Measurements from ENCODE around the gene FAM163B. TPM values are rescaled to one million over a fixed set of nuclear protein-coding genes. Genes with fewer than 3 reads are reported as not detected.

FAM163B gene
- total and polyA plus RNA-seq, 2 experiments from 2014 or later: 0.60 to 1.3 TPM

GRCh38 chr9:133572821-133573361, 36.3 kb downstream of the FAM163B start (continued):
- no peak for TF ChIP-seq ZNF462 (CRISPR knock-in tag; IDR thresholded peaks at IDR 0.05)
- TF ChIP-seq ETS1 (IDR thresholded peaks at IDR 0.05): no peak
- TF ChIP-seq EZH2phosphoT487 (IDR thresholded peaks at IDR 0.05; ENCODE audit: unreplicated experiment): no peak
- no peak for TF ChIP-seq NANOG (IDR thresholded peaks at IDR 0.05; ENCODE audit: borderline replicate concordance)

- Histone ChIP-seq H3K27ac (ENCODE audit: low read depth) (no peak overlapping the region), H3K4me3 (no peak overlapping the region), H3K4me1 (ENCODE audit: insufficient read depth) (no peaks in the 10 kb centered on the region), H3F3A (replicated peaks; ENCODE audit: low read depth) (no peaks in the 10 kb centered on the region), H3K36me3 (ENCODE audit: insufficient read depth) (no peaks in the 10 kb centered on the region), H2AFZ (no peak overlapping the region), H3K79me2 (replicated peaks; ENCODE audit: insufficient read depth) (no peaks in the 10 kb centered on the region), H3K27me3 (ENCODE audit: insufficient read depth) (no peaks in the 10 kb centered on the region), H4K20me1 (replicated peaks; ENCODE audit: insufficient read depth) (no peaks in the 10 kb centered on the region), H3K4me2 (no peak overlapping the region), H3K9me2 (ENCODE audit: insufficient read depth) (no peaks in the 10 kb centered on the region)
- Mint-ChIP-seq H3K27ac (no peak overlapping the region), H3K4me3 (no peak overlapping the region), H3K36me3 (ENCODE audit: low read depth) (no peaks in the 10 kb centered on the region; the same call in 2 of the 3 replicates), H3K4me1 (peaks cover 16% of the 10 kb centered on the region), H3K9me3 (no peaks in the 10 kb centered on the region), H3K27me3 (ENCODE audit: insufficient read depth, low read depth, poor library complexity) (peaks cover 8% of the 10 kb centered on the region)
- no peak for ATAC-seq
- TF ChIP-seq ZNF462 (CRISPR knock-in tag; IDR thresholded peaks at IDR 0.05): no peak
- no peak for DNase-seq (ENCODE audit: low spot score)
These were observed 37.1 kb downstream of the FAM163B start for GRCh38 chr9:133571896-133572595.
